Activated B cell treated with CpG ODN at 0.5 μM for 24 hours (primary cell): ENCODE data around the gene TP53TG5. TPM values are rescaled to one million over a fixed set of nuclear protein-coding genes. Genes with fewer than 3 reads are reported as not detected.
"Not testable (repeated sequence)": the region's sequence is repeated elsewhere in the genome, so short reads cannot be mapped to it uniquely, and the experiment has no call there.

ENCODE experiments used
- ATAC-seq: fragments of 200-7000 bp; cut with Tn5 transposase; one replicate; pipeline ENCODE4 v1.10.0; 2021; ENCODE audit warnings: low read depth, mild to moderate bottlenecking, moderate library complexity
- CTCF ChIA-PET: fragments of 350-600 bp; sonication (Branson Sonifier 250); formaldehyde crosslinking; loops from one replicate; lab custom pipeline; 2021; ENCODE audit warnings: antibody characterized with exemption; lab: Charles Lee
- POLR2A ChIA-PET: fragments of 350-600 bp; sonication (Branson Sonifier 250); formaldehyde crosslinking; loops from one replicate; lab custom pipeline; 2021; ENCODE audit warnings: antibody characterized with exemption; lab: Charles Lee
- DNase-seq: peaks from one replicate; pipeline ENCODE4 v3.0.0; 2022
- H3K27ac Mint-ChIP-seq: one replicate; pipeline ENCODE4 v1.8.0; 2020; ENCODE audit warnings: mixed read lengths
- H3K27me3 Mint-ChIP-seq: one replicate; pipeline ENCODE4 v1.8.0; 2021; ENCODE audit warnings: mixed read lengths
- H3K36me3 Mint-ChIP-seq: one replicate; pipeline ENCODE4 v1.8.0; 2021; ENCODE audit warnings: low read depth, mixed read lengths
- H3K4me1 Mint-ChIP-seq: one replicate; pipeline ENCODE4 v1.8.0; 2021; ENCODE audit warnings: mixed read lengths
- H3K4me3 Mint-ChIP-seq: one replicate; pipeline ENCODE4 v1.8.0; 2020; ENCODE audit warnings: mild to moderate bottlenecking, mixed read lengths
- H3K9me3 Mint-ChIP-seq: one replicate; pipeline ENCODE4 v1.8.0; 2020; ENCODE audit warnings: mixed read lengths
- CTCF ChIP-seq: fragments of 200-600 bp; IDR thresholded peaks from one replicate; pipeline ENCODE4 v1.8.0; 2022; ENCODE audit warnings: antibody characterized with exemption, mild to moderate bottlenecking
- intact Hi-C: fragments of 100-400 bp; cut with micrococcal nuclease; formaldehyde crosslinking; loops from one replicate; pipeline ENCODE4 v1.15.1; 2024
- total RNA-seq: library from RNA; stranded (reverse); gene quantifications from 2 replicates; pipeline ENCODE4 v1.2.3, GENCODE V29; 2022

Gene TP53TG5
- total RNA-seq, 1 donor from 2014 or later: not detected

GRCh38 chr20:45355209-45356084, 22.7 kb downstream of the TP53TG5 start:
- DNase-seq (no peak), ATAC-seq (no peak)
- ChIA-PET CTCF (interaction anchor here (1.0 kb wide), 1 partner anchor 80 kb away, joined by 3 read pairs; no protein-coding TSS in a partner anchor), POLR2A (no interaction called here)
- no peak overlapping the region for H3K27ac Mint-ChIP-seq
- no peaks in the 10 kb centered on the region for H3K9me3 Mint-ChIP-seq
- no peaks in the 10 kb centered on the region for H3K27me3 Mint-ChIP-seq
- no peaks in the 10 kb centered on the region for H3K4me1 Mint-ChIP-seq
- intact Hi-C loops: no loop called here
- no peaks in the 10 kb centered on the region for H3K36me3 Mint-ChIP-seq
- H3K4me3 Mint-ChIP-seq: no peak overlapping the region
- no peak for TF ChIP-seq CTCF

- Mint-ChIP-seq H3K27ac (no peak overlapping the region), H3K27me3 (peaks cover 2% of the 10 kb centered on the region), H3K9me3 (no peaks in the 10 kb centered on the region), H3K4me3 (no peak overlapping the region), H3K4me1 (no peaks in the 10 kb centered on the region), H3K36me3 (no peaks in the 10 kb centered on the region)
- DNase-seq: no peak
- no peak for TF ChIP-seq CTCF
- ChIA-PET CTCF (interaction anchor here (0.7 to 1.0 kb wide), 2 partner anchors 8 to 81 kb away, joined by 3 read pairs; no protein-coding TSS in a partner anchor), POLR2A (no interaction called here)
- intact Hi-C loops: no loop called here
- ATAC-seq: no peak
Observed at GRCh38 chr20:45354423-45355208, 23.5 kb downstream of the TP53TG5 start.

GRCh38 chr20:45353746-45354145, 24.4 kb downstream of the TP53TG5 start:
- no peak for ATAC-seq
- no peak for TF ChIP-seq CTCF
- no peak for DNase-seq
- Mint-ChIP-seq H3K9me3 (no peaks in the 10 kb centered on the region), H3K4me1 (peaks cover under 1% of the 10 kb centered on the region), H3K4me3 (no peak overlapping the region), H3K27ac (no peak overlapping the region), H3K36me3 (no peaks in the 10 kb centered on the region), H3K27me3 (peaks cover 2% of the 10 kb centered on the region)
- ChIA-PET POLR2A (no interaction called here), CTCF (interaction anchor here (0.7 kb wide), 1 partner anchor 9 kb away, joined by 3 read pairs; no protein-coding TSS in a partner anchor)
- intact Hi-C loops: no loop called here

- intact Hi-C loops: no loop called here
- H3K27me3 Mint-ChIP-seq: peaks cover 3% of the 10 kb centered on the region
- CTCF ChIA-PET: interaction anchor here (0.7 to 1.2 kb wide), 2 partner anchors 10 to 104 kb away, joined by 4 read pairs; partner anchors contain the start of gene SYS1
- H3K27ac Mint-ChIP-seq: no peak overlapping the region
- no peak for DNase-seq
- no peaks in the 10 kb centered on the region for H3K9me3 Mint-ChIP-seq
- POLR2A ChIA-PET: no interaction called here
- ATAC-seq: no peak
- TF ChIP-seq CTCF: no peak
- H3K36me3 Mint-ChIP-seq: no peaks in the 10 kb centered on the region
- peaks cover 8% of the 10 kb centered on the region for H3K4me1 Mint-ChIP-seq
- no peak overlapping the region for H3K4me3 Mint-ChIP-seq
Observed at GRCh38 chr20:45352729-45353128, 25.4 kb downstream of the TP53TG5 start.

- H3K27me3 Mint-ChIP-seq: peaks cover 14% of the 10 kb centered on the region
- CTCF ChIA-PET: interaction anchor here (1.2 kb wide), 1 partner anchor 39 kb away, joined by 4 read pairs; no protein-coding TSS in a partner anchor
- H3K36me3 Mint-ChIP-seq, H3K27ac Mint-ChIP-seq, DNase-seq, POLR2A ChIA-PET, H3K9me3 Mint-ChIP-seq, ATAC-seq, H3K4me3 Mint-ChIP-seq, intact Hi-C loops: not testable (repeated sequence)
- H3K4me1 Mint-ChIP-seq: peaks cover 11% of the 10 kb centered on the region
Observed at GRCh38 chr20:45350795-45351194, 27.3 kb downstream of the TP53TG5 start.
